Measurements from ENCODE around the gene ANGPT4. TPM values are rescaled to one million over a fixed set of nuclear protein-coding genes. Genes with fewer than 3 reads are reported as not detected.
"Not testable (repeated sequence)": the region's sequence is repeated elsewhere in the genome, so short reads cannot be mapped to it uniquely, and the experiment has no call there.

The ANGPT4 gene
- total RNA-seq, 2 experiments from 2014 or later, result not detected

GRCh38 chr20:897436-897835 lies 18.7 kb downstream of the ANGPT4 start:
- H3K9me3 Mint-ChIP-seq; H3K36me3 Mint-ChIP-seq; intact Hi-C loops (cut with micrococcal nuclease); H3K4me1 Mint-ChIP-seq (ENCODE audit: low read depth); H3K27ac Mint-ChIP-seq; H3K27me3 Mint-ChIP-seq; POLR2A ChIA-PET; H3K4me3 Mint-ChIP-seq; CTCF ChIA-PET; DNase-seq: not testable (repeated sequence)

GRCh38 chr20:896501-897025 lies 19.6 kb downstream of the ANGPT4 start:
- ChIA-PET POLR2A (no interaction called here), CTCF (no interaction called here)
- no peak overlapping the region for H3K27ac Mint-ChIP-seq
- H3K27me3 Mint-ChIP-seq, result peaks cover 7% of the 10 kb centered on the region
- H3K36me3 Mint-ChIP-seq, result no peaks in the 10 kb centered on the region
- no peaks in the 10 kb centered on the region for H3K4me1 Mint-ChIP-seq (ENCODE audit: low read depth)
- no peak for DNase-seq
- intact Hi-C loops (cut with micrococcal nuclease), result no loop called here
- no peaks in the 10 kb centered on the region for H3K9me3 Mint-ChIP-seq
- no peak overlapping the region for H3K4me3 Mint-ChIP-seq

GRCh38 chr20:892371-892770 lies 23.8 kb downstream of the ANGPT4 start:
- H3K4me1 Mint-ChIP-seq (ENCODE audit: low read depth); H3K36me3 Mint-ChIP-seq; intact Hi-C loops (cut with micrococcal nuclease); H3K27me3 Mint-ChIP-seq; CTCF ChIA-PET; H3K4me3 Mint-ChIP-seq; DNase-seq; H3K27ac Mint-ChIP-seq; POLR2A ChIA-PET; H3K9me3 Mint-ChIP-seq: not testable (repeated sequence)

DNA sequence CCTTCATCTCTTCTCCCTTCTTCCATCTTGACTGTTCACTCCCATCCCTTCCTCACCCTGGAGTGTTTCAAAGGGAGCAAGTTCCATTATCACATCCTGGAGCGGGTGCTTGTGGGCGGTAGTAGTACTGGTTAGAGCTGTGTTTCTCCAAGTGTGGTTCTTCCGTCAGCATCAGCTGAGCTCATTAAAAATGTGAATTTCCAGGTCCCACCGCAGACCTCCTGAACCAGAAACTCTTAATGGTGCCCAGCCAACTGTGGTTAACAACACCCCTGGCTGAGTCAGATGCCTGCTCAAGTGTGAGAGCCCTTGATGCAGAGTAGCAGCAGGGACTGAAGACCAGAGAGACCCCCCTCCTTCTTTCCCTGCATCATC lies 24.4 kb downstream of the ANGPT4 start:
- POLR2A ChIA-PET, result no interaction called here
- Mint-ChIP-seq H3K4me1 (ENCODE audit: low read depth) (no peaks in the 10 kb centered on the region), H3K4me3 (no peak overlapping the region), H3K27ac (no peak overlapping the region), H3K27me3 (peaks cover 7% of the 10 kb centered on the region), H3K36me3 (no peaks in the 10 kb centered on the region), H3K9me3 (no peaks in the 10 kb centered on the region)
- intact Hi-C loops (cut with micrococcal nuclease), result no loop called here
- DNase-seq, result no peak
- CTCF ChIA-PET, result interaction anchor here (1.1 kb wide), 1 partner anchor 13 kb away, joined by 3 read pairs; no protein-coding TSS in a partner anchor

GRCh38 chr20:891058-891705 lies 25.0 kb downstream of the ANGPT4 start:
- Mint-ChIP-seq H3K36me3 (no peaks in the 10 kb centered on the region), H3K27ac (no peak overlapping the region), H3K4me3 (no peak overlapping the region), H3K4me1 (ENCODE audit: low read depth) (no peaks in the 10 kb centered on the region), H3K27me3 (peaks cover 7% of the 10 kb centered on the region), H3K9me3 (no peaks in the 10 kb centered on the region)
- CTCF ChIA-PET, result interaction anchor here (1.1 kb wide), 1 partner anchor 14 kb away, joined by 3 read pairs; no protein-coding TSS in a partner anchor
- POLR2A ChIA-PET, result no interaction called here
- intact Hi-C loops (cut with micrococcal nuclease), result no loop called here
- no peak for DNase-seq

DNA sequence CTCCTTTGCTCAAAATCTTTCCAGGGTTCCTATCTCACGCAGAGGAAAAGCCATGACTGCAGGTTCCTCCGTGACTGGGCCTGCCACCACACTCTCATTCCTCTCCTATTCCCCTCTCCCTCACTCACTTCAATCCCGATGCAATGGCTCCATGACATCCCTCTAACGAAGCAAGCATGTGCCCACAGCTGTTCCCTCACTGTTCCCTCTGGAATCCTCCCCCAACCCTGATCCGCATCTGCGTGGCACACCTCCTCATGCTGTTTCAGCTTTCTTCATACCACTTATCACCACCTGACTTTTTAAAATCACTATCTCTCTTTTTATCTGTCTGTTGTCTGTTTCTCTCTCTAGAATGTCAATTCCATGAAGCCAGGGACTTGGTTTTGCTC lies 25.5 kb downstream of the ANGPT4 start:
- H3K36me3 Mint-ChIP-seq, result no peaks in the 10 kb centered on the region
- intact Hi-C loops (cut with micrococcal nuclease), result no loop called here
- no peak for DNase-seq
- CTCF ChIA-PET, result interaction anchor here (1.1 kb wide), 1 partner anchor 14 kb away, joined by 3 read pairs; no protein-coding TSS in a partner anchor
- no peak overlapping the region for H3K27ac Mint-ChIP-seq
- no peaks in the 10 kb centered on the region for H3K4me1 Mint-ChIP-seq (ENCODE audit: low read depth)
- peaks cover 7% of the 10 kb centered on the region for H3K27me3 Mint-ChIP-seq
- POLR2A ChIA-PET, result no interaction called here
- H3K4me3 Mint-ChIP-seq, result no peak overlapping the region
- no peaks in the 10 kb centered on the region for H3K9me3 Mint-ChIP-seq

- Mint-ChIP-seq H3K4me3 (no peak overlapping the region), H3K27me3 (peaks cover 7% of the 10 kb centered on the region), H3K27ac (no peak overlapping the region), H3K4me1 (ENCODE audit: low read depth) (no peaks in the 10 kb centered on the region), H3K9me3 (no peaks in the 10 kb centered on the region), H3K36me3 (no peaks in the 10 kb centered on the region)
- intact Hi-C loops (cut with micrococcal nuclease), result no loop called here
- POLR2A ChIA-PET, result no interaction called here
- no peak for DNase-seq
- CTCF ChIA-PET, result no interaction called here
Measured at GRCh38 chr20:889932-890463, 26.1 kb downstream of the ANGPT4 start.

DNA sequence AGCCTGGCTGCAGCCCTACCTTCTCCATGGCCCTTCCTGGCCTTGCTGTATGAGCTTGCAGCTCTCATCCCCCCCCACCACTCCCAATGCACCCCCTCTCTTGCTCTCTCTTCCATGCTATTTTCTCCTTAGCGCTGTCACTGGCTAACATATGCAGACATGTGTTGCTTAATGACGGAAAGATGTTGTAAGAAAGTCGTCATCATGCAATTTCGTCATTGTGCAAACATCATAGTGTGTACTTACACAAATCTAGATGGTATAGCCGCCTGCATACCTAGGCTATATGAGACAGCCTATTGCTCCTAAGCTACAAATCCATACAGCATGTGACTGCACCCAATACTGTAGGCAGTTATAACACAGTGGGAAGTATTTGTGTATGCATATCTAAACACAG lies 27.0 kb downstream of the ANGPT4 start:
- intact Hi-C loops (cut with micrococcal nuclease), result no loop called here
- POLR2A ChIA-PET, result no interaction called here
- Mint-ChIP-seq H3K4me3 (no peak overlapping the region), H3K9me3 (no peaks in the 10 kb centered on the region), H3K27me3 (peaks cover 10% of the 10 kb centered on the region), H3K27ac (no peak overlapping the region), H3K36me3 (no peaks in the 10 kb centered on the region), H3K4me1 (ENCODE audit: low read depth) (no peaks in the 10 kb centered on the region)
- CTCF ChIA-PET, result no interaction called here
- no peak for DNase-seq

DNA sequence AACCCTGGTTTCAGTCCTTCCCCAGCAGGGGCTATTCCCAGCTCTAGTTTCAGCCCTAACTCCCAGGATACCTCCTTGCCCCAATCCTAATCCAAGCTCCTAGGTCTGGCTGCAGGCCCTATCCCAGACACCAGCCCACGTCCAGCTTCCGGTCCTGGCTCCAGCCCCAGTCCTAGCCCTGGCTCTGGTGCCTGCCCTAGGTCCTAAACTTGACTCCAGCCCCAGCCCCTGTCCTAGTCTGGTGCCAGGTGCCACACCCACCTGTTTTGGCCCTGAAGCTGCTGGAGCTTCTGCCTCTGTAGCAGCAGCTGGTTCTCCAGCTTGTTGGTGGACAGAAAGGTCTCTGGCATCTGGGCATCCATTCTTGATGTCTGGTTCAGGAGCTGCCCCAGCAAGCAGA lies 28.1 kb downstream of the ANGPT4 start:
- CTCF ChIA-PET, result interaction anchor here (1.1 to 1.5 kb wide), 2 partner anchors 26 to 69 kb away, joined by 3 to 9 read pairs; no protein-coding TSS in a partner anchor
- Mint-ChIP-seq H3K36me3 (no peaks in the 10 kb centered on the region), H3K4me1 (ENCODE audit: low read depth) (no peaks in the 10 kb centered on the region), H3K9me3 (no peaks in the 10 kb centered on the region), H3K27ac (no peak overlapping the region), H3K4me3 (no peak overlapping the region), H3K27me3 (peaks cover 7% of the 10 kb centered on the region)
- DNase-seq, result no peak
- intact Hi-C loops (cut with micrococcal nuclease), result no loop called here
- POLR2A ChIA-PET, result no interaction called here

GRCh38 chr20:887137-887536 lies 29.0 kb downstream of the ANGPT4 start:
- ChIA-PET POLR2A (no interaction called here), CTCF (interaction anchor here (1.1 kb wide), 1 partner anchor 27 kb away, joined by 3 read pairs; no protein-coding TSS in a partner anchor)
- Mint-ChIP-seq H3K27me3 (peaks cover 7% of the 10 kb centered on the region), H3K27ac (no peak overlapping the region), H3K9me3 (no peaks in the 10 kb centered on the region), H3K4me3 (no peak overlapping the region), H3K36me3 (no peaks in the 10 kb centered on the region), H3K4me1 (ENCODE audit: low read depth) (peaks cover 3% of the 10 kb centered on the region)
- intact Hi-C loops (cut with micrococcal nuclease), result no loop called here
- no peak for DNase-seq

GRCh38 chr20:884983-885952 lies 30.9 kb downstream of the ANGPT4 start:
- peak; percentile 11 for DNase-seq
- Mint-ChIP-seq H3K9me3 (no peaks in the 10 kb centered on the region), H3K4me1 (ENCODE audit: low read depth) (peaks cover 9% of the 10 kb centered on the region), H3K27ac (no peak overlapping the region), H3K36me3 (no peaks in the 10 kb centered on the region), H3K4me3 (no peak overlapping the region), H3K27me3 (peaks cover 6% of the 10 kb centered on the region)
- ChIA-PET POLR2A (no interaction called here), CTCF (interaction anchor here (1.1 kb wide), 1 partner anchor 72 kb away, joined by 3 read pairs; no protein-coding TSS in a partner anchor)
- intact Hi-C loops (cut with micrococcal nuclease), result no loop called here

- ChIA-PET CTCF (no interaction called here), POLR2A (no interaction called here)
- peaks cover 6% of the 10 kb centered on the region for H3K27me3 Mint-ChIP-seq
- no peak for DNase-seq
- no peaks in the 10 kb centered on the region for H3K9me3 Mint-ChIP-seq
- no peaks in the 10 kb centered on the region for H3K36me3 Mint-ChIP-seq
- H3K4me3 Mint-ChIP-seq, result peak overlapping the region; percentile 50
- intact Hi-C loops (cut with micrococcal nuclease), result loop anchor here (2.0 kb wide), 1 partner anchor 47 kb away; no protein-coding TSS in a partner anchor
- H3K27ac Mint-ChIP-seq, result peak overlapping the region; percentile 6
- H3K4me1 Mint-ChIP-seq (ENCODE audit: low read depth), result peaks cover 9% of the 10 kb centered on the region
Measured at GRCh38 chr20:881783-882144, 34.4 kb downstream of the ANGPT4 start.

All from activated CD4-positive, alpha-beta memory T cell treated with anti-CD3 and anti-CD28 coated beads for 36 hours (primary cell).